Colonic mucosa (tissue), 4 donors: ENCODE measurements around the gene LYPLAL1. TPM values are rescaled to one million over a fixed set of nuclear protein-coding genes. Genes with fewer than 3 reads are reported as not detected.

ENCODE experiments used
- DNase-seq: peaks from one replicate; pipeline ENCODE4 v3.0.0-alpha.2; 2020
- H3K27ac ChIP-seq: fragments of 200-600 bp; one replicate; pipeline ENCODE4 v1.8.0; 2021
- H3K27me3 ChIP-seq: fragments of 200-600 bp; one replicate; pipeline ENCODE4 v1.8.0; 2021
- H3K36me3 ChIP-seq: fragments of 200-600 bp; one replicate; pipeline ENCODE4 v1.8.0; 2021
- H3K4me1 ChIP-seq: fragments of 200-600 bp; one replicate; pipeline ENCODE4 v1.8.0; 2021; ENCODE audit warnings: mild to moderate bottlenecking
- H3K4me3 ChIP-seq: fragments of 200-600 bp; one replicate; pipeline ENCODE4 v1.8.0; 2021
- H3K9ac ChIP-seq, 2 donors: one replicate each; pipeline ENCODE4 v1.7.0; 2013; ENCODE audit warnings: control low read depth in 2 of 2, low read depth in 2 of 2, low read length in 2 of 2
- H3K9me3 ChIP-seq: fragments of 200-600 bp; one replicate; pipeline ENCODE4 v1.8.0; 2021
- intact Hi-C: fragments of 100-400 bp; cut with DNase I; formaldehyde crosslinking; loops from one replicate; pipeline ENCODE4 v1.14.1; 2022
- total RNA-seq, 2 donors: library from RNA; stranded (reverse); fragmentation: NEBNext Ultra II Directional in 1 of 2; extraction: Animal tissue kit (Norgen Biotek cat#: 25700) in 1 of 2; gene quantifications; one replicate each; pipeline ENCODE4 v1.2.1, GENCODE V29; 2021
- TF ChIP-seq, protein P1 (sequence below): fragments of 200-600 bp; IDR thresholded peaks from one replicate; pipeline ENCODE4 v1.8.0; 2022; ENCODE audit warnings: antibody characterized with exemption, mild to moderate bottlenecking
- donor health status: healthy.
- donor health status: DM: no; HTN: no; CAD: no.
- donor health status: DM: no; HTN: no; CAD: no.

LYPLAL1 gene
- total RNA-seq, 2 donors from 2014 or later, result 14.3 to 23.0 TPM

DNA sequence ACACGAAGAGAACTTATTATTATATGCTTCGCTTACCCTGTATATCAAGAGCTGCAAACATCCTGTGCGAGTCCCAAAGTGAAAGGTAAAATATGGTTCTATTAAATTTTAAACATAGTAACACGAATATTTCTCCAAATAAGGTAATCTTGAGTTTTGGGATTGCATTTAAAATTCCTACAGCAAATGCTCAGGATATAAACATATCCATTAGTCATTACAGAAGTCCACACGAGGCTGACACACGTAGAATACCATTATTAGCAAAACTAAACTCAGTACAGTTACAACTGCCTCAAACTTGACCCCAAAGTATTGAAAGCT lies 282 bp upstream of the LYPLAL1 start:
- Histone ChIP-seq H3K27ac (peak overlapping the region; percentile 68), H3K9ac (peak overlapping the region in 1 of 2 donors; percentile 79), H3K4me3 (peak overlapping the region; percentile 83), H3K4me1 (peaks cover 3% of the 10 kb centered on the region), H3K27me3 (no peaks in the 10 kb centered on the region), H3K9me3 (no peaks in the 10 kb centered on the region), H3K36me3 (no peaks in the 10 kb centered on the region)
- intact Hi-C loops, result no loop called here
- TF ChIP-seq, protein P1, sequence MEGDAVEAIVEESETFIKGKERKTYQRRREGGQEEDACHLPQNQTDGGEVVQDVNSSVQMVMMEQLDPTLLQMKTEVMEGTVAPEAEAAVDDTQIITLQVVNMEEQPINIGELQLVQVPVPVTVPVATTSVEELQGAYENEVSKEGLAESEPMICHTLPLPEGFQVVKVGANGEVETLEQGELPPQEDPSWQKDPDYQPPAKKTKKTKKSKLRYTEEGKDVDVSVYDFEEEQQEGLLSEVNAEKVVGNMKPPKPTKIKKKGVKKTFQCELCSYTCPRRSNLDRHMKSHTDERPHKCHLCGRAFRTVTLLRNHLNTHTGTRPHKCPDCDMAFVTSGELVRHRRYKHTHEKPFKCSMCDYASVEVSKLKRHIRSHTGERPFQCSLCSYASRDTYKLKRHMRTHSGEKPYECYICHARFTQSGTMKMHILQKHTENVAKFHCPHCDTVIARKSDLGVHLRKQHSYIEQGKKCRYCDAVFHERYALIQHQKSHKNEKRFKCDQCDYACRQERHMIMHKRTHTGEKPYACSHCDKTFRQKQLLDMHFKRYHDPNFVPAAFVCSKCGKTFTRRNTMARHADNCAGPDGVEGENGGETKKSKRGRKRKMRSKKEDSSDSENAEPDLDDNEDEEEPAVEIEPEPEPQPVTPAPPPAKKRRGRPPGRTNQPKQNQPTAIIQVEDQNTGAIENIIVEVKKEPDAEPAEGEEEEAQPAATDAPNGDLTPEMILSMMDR, result no peak
- DNase-seq, result no peak

- H3K9ac ChIP-seq, result peak overlapping the region; percentile 79 to 84
- peak overlapping the region; percentile 83 for H3K4me3 ChIP-seq
- TF ChIP-seq, protein P1, result no peak
Observed at GRCh38 chr1:219174460-219175211, 958 bp downstream of the LYPLAL1 start.

GRCh38 chr1:219175212-219175564 lies 1.5 kb downstream of the LYPLAL1 start:
- no peak overlapping the region for H3K4me3 ChIP-seq
- no peaks in the 10 kb centered on the region for H3K36me3 ChIP-seq
- H3K9ac ChIP-seq, result no peak overlapping the region
- no peaks in the 10 kb centered on the region for H3K27me3 ChIP-seq
- intact Hi-C loops, result no loop called here
- H3K9me3 ChIP-seq, result no peaks in the 10 kb centered on the region
- H3K4me1 ChIP-seq, result peaks cover 3% of the 10 kb centered on the region
- TF ChIP-seq, protein P1, result no peak
- H3K27ac ChIP-seq, result no peak overlapping the region
- DNase-seq, result no peak

More at GRCh38 chr1:219174460-219175211, 958 bp downstream of the LYPLAL1 start:
- Histone ChIP-seq H3K9me3 (no peaks in the 10 kb centered on the region), H3K36me3 (no peaks in the 10 kb centered on the region), H3K27ac (peak overlapping the region; percentile 68), H3K4me1 (peaks cover 3% of the 10 kb centered on the region), H3K27me3 (no peaks in the 10 kb centered on the region)
- intact Hi-C loops, result no loop called here
- peak; percentile 19 for DNase-seq

DNA sequence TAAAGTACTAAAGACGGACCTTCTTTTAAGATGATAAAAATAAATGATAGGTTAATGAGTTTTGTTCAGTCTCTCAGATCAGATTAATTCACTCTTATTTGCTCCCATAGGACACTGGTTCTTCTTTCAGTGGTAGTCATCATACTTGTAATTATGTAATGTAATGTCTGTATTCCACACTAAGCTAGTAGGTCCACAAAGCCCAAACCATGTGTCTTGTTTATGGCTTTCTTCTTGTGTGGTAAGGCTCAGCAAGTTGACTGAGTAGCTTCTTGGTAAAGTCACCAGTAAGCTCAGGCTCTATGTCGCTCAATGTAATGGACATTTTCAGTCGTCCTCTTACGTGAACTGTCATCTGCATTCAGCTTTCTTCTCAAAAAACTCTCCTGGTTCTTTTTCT lies 2.5 kb downstream of the LYPLAL1 start:
- DNase-seq, result no peak
- Histone ChIP-seq H3K4me3 (no peak overlapping the region), H3K9ac (no peak overlapping the region), H3K9me3 (no peaks in the 10 kb centered on the region), H3K27me3 (no peaks in the 10 kb centered on the region), H3K27ac (no peak overlapping the region), H3K36me3 (no peaks in the 10 kb centered on the region), H3K4me1 (peaks cover 3% of the 10 kb centered on the region)
- TF ChIP-seq, protein P1, result no peak
- intact Hi-C loops, result no loop called here

- TF ChIP-seq, protein P1, result no peak
- no peaks in the 10 kb centered on the region for H3K36me3 ChIP-seq
- intact Hi-C loops, result no loop called here
Observed at GRCh38 chr1:219177363-219177762, 3.7 kb downstream of the LYPLAL1 start.

More at GRCh38 chr1:219177363-219177762, 3.7 kb downstream of the LYPLAL1 start:
- H3K9ac ChIP-seq, result no peak overlapping the region
- peaks cover 3% of the 10 kb centered on the region for H3K4me1 ChIP-seq
- no peak overlapping the region for H3K4me3 ChIP-seq
- no peak for DNase-seq
- H3K27me3 ChIP-seq, result no peaks in the 10 kb centered on the region
- H3K9me3 ChIP-seq, result no peaks in the 10 kb centered on the region
- no peak overlapping the region for H3K27ac ChIP-seq
